GM20431 (cell line): ENCODE data around the gene TBC1D24.
"Not testable (repeated sequence)": the region's sequence is repeated elsewhere in the genome, so short reads cannot be mapped to it uniquely, and the experiment has no call there.

Experiments used
- in situ Hi-C: fragments of 300-500 bp; cut with MseI, MboI; formaldehyde crosslinking; loops from one replicate; pipeline ENCODE4 v1.15.0; 2020; ENCODE audit warnings: low sequenced_read_pairs; ENCODE audit not compliant: unreplicated experiment

TBC1D24 gene

DNA sequence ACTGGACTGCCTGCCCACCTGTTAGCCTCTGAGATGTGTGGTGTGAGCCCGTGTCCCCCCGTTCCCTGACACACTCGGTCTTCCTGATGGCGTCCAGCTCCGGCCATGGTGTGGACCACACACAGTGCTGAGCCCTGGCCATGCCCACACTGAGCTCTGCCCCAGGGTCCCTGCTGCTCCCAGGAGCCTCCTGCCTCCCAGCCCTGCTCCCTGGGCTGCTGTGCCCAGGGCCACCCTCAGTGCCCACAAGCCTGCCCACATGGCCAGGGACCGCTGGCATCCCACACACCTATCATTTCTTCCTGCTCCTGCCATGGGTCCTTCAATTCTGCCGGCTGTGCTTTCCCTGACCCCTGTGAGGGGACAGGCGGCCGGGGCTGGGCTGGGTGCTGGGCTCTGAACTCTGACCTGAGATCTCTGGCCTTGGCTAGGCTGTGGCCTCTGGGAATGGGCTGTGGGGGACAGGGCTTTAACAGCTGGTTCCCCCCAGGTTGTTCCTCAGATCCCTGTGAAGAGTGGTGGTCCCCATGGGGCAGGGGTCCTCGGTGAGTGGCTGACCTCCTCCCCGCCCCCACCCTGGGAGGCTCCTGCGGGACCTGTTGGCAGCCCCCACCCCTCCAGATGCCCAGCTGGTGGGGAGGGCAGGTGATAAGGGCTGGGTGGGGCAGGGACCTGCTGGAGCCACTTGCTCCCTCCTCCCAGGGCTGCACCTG is 52.3 kb downstream of the TBC1D24 start:
- in situ Hi-C loops = no loop called here

DNA sequence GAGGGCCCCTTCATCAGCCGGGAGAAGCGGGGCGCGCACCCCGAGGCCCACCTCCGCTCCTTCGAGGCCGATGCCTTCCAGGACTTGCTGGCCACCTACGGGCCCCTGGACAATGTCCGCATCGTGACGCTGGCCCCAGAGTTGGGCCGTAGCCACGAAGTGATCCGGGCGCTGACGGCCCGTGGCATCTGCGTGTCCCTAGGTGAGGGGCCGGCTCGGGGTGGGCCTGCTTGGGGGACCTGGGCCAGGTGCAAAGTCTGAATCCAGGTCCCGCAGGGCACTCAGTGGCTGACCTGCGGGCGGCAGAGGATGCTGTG is 52.8 kb downstream of the TBC1D24 start:
- in situ Hi-C loops = no loop called here

DNA sequence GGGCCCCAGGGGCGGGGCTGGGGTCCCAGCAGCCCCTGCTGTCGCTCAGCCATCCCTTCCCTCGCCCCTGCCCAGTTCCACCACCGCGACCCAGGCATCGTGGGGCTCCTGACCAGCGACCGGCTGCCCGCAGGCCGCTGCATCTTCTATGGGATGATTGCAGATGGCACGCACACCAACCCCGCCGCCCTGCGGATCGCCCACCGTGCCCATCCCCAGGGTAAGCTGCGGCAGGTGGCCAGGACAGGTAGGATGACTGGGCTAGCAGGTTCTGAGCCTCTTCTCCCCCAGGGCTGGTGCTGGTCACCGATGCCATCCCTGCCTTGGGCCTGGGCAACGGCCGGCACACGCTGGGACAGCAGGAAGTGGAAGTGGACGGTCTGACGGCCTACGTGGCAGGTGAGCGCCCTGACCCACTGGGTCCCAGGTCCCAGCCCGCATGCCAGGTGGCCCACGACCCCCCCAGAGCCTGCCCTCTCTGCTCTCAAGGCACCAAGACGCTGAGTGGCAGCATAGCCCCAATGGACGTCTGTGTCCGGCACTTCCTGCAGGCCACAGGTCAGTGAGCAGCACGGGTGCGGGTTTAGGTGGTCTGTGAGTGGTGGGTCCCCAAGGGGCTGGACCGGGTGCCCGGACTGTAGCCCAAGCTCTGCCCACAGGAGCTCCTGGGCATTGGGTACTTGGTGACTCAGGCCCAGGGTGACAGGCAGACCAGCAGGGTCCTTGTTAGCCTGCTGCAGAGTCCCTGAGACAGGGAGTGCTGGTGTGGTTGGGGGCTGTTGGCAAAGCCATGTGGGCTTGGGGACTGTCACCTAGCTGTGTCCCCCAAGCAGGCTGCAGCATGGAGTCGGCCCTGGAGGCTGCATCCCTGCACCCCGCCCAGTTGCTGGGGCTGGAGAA is 53.5 kb downstream of the TBC1D24 start:
- in situ Hi-C loops = no loop called here

DNA sequence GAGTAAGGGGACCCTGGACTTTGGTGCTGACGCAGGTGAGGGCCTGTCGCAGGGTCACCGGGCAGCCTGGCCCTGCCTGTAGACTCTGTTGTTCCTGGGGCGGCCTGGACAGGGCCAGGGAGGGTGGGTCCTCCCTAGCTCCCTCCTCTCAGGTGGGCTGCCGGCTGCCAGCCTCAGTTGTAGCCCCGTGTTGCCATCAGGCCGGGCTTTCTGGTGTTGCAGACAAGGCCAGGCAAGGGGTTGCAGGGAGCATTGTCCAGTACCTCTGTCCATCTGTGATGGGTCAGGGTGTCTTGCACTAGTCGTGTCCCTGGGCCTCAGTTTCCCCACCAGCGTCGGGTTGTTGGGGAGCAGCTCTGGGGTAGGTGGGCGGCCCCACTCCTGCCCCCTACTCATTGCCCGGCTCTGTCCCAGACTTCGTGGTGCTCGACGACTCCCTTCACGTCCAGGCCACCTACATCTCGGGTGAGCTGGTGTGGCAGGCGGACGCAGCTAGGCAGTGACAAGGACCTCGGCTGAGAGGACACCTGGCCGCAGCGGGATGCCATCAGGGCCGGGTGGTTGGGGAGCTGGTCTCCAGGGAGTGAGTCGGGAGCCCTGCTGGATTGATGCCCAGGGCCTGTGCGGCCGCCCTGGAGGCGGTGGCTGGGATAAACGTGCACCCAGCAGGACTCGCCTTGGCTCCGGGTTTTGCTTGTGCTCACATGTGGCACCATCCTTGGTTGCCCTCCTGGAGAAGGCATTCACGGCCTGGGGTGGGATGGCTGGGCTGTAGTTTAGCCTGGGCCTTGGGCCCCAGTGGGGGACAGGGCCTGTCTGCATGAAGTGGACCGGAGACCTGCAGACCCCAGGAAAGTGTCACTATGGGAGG is 54.4 kb downstream of the TBC1D24 start:
- in situ Hi-C loops = no loop called here

DNA sequence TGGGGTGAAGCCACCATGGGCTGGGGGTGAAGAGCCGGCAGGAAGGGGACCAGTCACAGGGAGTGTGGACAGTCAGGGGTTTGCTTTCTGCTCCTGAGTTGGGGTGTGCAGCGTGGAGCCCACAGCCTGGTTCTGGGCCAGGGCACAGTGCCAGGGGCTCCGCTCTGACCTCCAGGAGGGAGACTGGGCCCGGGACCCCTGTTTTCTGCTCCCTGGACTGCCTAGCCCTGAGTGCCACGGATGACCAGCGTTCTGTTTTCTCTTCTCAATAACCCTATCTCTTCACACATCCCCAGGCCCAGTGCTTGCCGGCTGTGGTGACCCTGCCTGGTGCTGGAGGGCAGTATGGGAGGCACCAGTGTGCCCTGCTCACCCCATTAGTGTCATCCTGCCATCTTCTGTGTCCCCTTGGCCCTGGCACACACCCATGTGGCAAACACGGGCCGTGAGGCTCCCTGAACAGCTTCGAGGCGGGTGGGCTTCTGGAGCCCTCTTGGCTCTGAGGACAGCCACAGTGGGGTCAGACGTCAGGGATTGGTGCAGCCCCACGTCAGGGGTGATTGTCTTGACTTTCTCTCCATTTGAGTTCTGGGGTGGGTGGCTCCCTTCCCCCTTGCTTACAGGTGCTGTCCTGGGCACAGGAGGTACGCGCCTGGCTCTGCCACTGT is 55.2 kb downstream of the TBC1D24 start:
- in situ Hi-C loops = no loop called here

DNA sequence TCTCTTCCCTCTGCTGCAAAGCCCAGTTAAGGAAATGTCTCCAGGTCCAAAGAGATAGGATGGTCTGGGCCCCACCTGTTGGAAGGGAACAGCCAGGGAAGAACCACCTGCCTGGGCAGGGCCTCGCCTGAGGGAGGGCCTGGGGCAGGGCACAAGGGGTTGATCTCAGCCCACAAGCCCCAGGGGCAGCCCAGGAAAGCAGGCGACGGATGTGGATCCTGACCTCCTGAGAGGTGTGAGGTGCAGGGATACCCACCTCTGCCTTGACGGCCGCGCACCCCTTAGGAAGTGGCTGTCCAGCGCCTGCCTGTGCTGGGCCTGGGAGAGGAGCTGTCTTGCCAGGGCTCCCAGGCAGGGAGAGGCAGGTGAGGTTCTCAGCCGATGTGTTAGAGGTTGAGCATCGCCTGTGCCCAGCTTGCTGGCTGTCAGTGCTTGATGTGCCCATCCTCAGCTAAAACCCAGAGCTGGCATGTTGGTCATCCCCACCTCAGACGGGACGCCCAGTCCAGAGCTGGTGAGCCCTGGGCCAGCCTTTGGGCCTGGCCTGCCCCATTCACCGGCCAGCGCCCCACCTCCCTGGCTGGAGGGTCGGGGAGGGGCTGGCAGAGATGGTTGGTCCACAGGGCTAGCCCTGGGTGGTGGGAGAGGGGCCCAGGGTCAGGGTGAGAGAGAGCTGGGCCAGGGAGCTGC is 55.8 kb downstream of the TBC1D24 start:
- in situ Hi-C loops = no loop called here

DNA sequence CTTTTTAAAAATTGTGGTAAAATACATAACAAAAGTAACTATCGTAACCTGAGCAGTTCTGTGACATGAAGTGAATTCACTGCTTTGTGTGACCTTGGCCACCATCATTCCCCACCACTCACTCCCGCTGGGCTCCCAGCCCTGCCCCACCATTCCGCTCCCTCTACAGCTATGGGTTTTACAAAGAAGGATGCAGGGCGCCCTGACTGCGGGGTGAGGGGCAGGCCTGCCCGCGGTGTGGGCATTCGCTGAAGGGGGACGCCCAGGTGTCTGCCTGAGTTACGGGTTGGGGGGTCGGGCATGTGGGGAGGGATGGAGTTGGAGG is 56.4 kb downstream of the TBC1D24 start, which contains the start of gene CEMP1:
Gene CEMP1 (minus strand): TSS at position 38 of the 325 bp plus-strand sequence. CDS start 335 bp downstream, outside the sequence.
- in situ Hi-C loops = no loop called here

DNA sequence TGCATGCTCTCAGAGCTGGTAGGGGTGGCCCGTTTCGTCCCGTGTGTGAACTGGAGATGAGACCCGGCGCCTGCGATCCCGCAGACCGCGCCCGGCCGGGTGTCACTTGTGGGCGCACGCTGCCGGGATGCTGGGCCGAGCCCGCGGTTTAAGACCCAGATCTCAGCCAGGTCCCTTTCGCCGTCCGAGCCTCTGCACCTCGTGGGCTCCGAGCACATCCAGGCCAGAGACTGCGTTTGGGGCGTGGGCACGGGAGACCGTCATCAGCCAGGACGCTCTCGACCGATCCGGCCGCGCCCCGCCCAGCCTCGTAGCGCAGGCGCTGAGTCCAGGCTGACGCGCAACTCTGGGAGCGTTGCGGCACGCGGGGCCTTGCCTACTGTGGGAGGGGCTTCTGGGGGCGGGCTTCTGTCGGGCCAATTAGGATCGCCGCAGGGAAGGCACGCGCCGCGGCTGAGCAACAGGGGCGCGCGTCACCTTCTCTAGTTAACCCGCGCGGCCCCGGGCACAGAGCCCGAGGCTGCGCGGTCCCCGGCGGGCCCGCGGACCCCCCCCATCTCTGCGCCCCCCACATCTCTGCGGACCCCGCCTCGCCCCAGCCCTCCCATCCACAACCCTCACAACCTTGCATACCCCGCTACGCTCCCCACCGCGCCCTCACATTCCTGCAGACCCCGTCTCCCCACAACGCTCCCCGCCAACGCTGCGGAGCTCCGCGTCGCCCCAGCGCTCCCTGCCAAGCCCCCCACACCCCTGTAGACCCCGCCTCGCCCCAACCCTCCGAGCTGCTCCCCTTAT is 57.0 kb downstream of the TBC1D24 start:
- in situ Hi-C loops = no loop called here

DNA sequence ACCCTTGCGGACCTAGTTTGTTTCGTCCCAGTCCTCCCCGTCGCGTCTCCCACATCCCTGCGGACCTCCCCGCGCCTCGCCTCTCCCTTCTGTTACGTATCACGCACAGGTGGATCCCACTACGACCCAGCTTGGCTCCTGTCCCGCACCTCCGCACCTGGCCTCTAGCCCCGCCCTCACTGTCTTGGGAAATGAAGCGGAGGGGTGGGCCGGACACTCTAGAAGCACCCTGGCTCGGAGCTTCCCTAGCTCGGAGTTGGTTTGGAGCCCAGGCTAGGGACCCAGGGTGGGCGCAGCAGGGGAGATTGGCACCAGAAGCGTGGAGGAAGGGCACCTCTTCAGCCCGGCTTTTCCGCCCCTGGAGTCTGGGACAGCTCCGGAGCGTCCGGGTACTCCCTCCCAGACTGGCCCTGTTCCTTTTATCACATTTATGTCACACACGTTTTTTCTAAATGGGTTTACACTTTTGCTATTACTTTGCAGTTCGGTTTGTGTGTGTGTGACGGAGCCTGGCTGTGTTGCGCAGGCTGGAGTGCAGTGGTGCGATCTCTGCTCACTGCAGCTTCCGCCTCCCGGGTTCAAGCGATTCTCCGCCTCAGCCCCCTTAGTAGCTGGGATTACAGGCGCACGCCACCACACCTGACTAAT is 57.7 kb downstream of the TBC1D24 start:
- in situ Hi-C loops = no loop called here

DNA sequence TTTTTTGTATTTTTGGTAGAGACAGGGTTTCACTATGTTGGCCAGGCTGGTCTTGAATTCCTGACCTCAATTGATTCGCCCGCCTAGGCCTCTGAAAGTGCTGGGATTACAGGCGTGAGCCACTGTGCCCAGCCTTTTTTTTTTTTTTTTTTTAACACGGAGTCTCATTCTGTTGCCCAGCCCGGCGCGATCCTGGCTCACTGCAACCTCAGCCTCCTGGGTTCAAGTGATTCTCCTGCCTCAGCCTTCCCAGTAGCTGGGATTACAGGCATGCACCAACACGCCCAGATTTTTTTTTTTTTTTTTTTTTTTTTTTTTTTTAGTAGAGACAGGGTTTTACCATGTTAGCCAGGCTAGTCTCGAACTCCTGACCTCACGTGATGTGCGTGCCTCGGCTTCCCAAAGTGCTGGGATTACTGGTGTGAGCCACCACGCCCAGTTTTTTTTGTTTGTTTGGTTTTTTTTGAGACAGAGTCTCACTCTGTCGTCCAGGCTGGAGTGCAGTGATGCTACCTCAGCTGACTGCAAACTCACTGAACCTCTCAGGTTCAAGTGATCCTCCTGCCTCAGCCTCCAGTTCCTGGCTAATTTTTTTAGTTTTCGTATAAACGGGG is 58.3 kb downstream of the TBC1D24 start:
- in situ Hi-C loops = not testable (repeated sequence)

DNA sequence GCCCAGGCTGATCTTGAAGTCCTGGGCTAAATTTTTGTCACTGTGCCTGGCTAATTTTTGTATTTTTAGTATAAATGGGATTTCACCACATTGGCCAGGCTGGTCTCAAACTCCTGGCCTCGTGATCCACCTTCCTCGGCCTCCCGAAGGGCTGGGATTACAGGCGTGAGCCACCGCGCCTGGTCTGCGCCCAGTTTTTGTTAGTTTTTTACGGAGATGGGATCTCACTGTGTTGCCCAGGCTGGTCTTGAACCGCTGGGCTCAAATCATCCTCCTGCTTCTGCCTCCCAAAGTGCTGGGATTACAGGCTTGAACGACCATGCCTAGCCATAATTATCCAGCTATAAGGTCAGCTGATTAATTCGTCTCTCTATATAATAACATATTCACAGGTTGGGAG is 59.0 kb downstream of the TBC1D24 start:
- in situ Hi-C loops = no loop called here

DNA sequence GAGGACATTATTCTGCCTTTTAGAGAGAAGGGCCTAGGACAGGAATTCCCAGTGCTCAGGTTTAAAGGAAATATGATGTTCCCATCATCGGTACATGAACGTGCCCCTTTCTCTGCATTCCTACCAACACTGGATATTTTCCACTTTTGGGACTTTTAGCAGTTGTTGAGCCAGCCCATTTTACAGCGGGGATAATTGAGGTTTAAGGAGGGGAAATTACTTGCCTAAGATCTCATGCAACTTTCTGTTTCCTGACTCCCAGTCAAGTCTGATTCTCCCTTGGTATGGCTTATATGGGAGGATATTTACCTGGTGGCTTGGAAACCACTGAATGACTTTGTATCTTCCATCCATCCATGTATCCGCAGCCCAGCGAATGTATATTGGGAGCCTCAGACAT is 59.4 kb downstream of the TBC1D24 start:
- in situ Hi-C loops = not testable (repeated sequence)

DNA sequence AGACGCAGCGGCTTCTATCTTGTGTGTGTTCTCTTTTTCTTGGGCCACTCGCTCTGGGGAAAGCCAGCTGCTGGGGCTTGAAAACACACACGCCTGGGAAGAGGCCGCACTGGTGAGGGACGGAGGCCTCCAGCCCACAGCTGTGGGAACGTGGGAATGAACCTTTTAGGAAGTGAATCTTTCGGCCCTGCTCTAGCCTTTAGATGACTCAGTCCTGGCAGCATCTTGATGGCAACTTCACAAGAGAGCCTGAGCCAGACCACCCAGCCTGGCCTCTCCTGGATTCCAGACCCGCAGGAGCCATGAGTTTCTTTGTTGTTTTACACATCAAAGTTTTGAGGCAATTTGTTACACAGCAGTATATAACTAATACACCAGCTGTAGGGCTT is 60.7 kb downstream of the TBC1D24 start:
- in situ Hi-C loops = no loop called here

DNA sequence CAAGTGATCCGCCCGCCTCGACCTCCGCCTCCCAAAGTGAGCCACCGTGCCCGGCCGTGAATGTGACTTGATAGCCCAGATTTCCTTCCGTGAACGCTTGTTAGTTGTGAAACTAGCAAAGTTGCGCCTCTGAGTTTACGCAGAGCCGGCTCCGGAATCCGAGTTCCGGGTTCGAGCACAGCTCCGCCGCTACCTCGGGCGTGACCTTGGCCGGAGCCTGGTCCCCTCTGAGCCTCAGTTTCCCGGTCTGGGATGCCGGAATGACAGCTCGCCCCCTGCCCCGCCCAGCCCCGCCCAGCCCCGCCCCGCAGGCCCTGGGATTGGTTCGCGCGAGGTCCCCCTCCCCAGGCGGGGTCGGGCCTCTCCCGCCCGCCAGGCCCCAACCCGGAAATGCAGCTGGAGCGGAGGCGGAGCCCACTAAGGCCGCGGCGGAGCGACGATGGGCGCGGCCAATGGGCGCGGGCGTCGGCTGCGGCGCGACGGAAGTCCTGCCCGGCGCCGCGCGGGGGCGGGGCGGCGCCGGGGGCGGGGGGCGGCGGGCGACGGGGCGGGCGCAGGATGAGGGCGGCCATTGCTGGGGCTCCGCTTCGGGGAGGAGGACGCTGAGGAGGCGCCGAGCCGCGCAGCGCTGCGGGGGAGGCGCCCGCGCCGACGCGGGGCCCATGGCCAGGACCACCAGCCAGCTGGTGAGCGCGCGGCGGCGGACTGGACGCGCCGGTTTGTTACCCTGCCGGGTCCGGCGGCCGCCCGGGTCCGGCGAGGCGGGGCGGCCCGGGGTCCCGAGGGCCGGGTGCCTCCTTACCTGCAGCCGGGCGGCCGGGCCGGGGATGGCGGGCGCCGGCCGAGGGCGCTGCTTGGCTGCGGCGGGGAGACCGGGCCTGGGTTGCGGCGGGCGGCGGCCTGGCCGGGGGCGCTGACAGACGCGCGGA is 62.8 kb downstream of the TBC1D24 start, which contains the start of gene PDPK1:
Gene PDPK1 (plus strand): TSS at position 571 of the 929 bp plus-strand sequence. CDS start 92 bp downstream, at position 663.
- in situ Hi-C loops = no loop called here

DNA sequence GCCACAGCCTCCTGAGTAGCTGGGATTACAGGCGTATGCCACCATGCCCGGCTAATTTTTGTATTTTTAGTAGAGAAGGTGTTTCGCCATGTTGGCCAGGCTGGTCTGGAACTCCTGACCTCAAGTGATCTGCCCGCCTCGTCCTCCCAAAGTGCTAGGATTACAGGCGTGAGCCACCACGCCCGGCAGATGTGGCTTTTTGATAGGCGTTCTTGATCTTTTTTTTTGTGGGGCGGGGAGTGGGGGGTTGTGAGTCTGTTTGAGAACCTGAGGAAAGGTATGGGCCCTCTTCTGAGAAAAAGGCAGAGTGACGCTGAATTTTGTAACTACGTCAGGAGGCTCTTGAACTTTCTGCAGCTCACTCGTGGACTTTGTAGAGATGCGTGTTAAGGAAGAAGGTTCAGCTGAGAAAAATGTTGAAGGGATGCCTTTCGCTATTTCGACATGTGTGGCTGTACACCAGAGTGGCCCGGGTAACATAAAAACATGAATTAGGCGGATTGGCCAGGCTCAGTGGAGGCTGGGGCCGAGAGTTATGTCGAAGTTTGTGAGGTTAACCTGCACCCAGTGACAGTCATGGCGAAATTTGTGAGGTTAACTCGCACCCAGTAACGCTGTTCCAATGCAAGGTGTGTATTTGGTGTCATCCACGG is 64.4 kb downstream of the TBC1D24 start:
- in situ Hi-C loops = not testable (repeated sequence)

DNA sequence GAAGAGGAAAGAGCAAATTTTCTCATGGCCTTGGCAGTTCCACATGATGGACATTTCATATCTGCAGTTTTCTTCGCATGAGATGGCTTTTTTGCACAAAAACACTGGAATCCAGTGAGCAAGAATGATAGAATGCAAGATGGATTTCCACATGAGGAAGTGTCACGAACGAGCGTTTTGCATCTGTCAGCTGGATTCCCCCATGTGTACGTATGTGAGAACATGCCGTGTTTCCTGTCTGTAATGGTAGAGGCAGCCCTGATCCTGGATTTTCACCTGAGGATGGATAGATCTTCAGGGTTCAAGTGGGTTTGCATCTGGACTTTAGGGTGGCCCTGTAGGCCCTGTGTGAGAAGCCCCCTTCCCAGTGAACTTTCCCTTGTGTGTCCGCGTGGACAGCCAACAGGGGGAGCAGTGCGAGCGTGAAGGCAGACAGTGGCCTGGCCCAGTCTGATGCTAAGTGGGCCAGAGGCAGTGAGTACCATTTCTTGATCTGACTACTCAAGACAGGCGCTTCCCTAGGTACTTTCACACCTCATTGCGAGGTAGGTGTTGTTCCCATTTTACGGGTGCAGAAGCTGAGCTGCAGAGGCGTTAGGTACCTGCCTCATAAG is 65.0 kb downstream of the TBC1D24 start:
- in situ Hi-C loops = not testable (repeated sequence)
